ENCODE measurements around the gene PSMA3. TPM values are rescaled to one million over a fixed set of nuclear protein-coding genes. Genes with fewer than 3 reads are reported as not detected.

The PSMA3 gene
- total RNA-seq, 3 donors from 2014 or later = 485 to 528 (median 512) TPM

- Mint-ChIP-seq H3K4me3 (no peak overlapping the region), H3K9me3 (no peaks in the 10 kb centered on the region), H3K4me1 (ENCODE audit: low read depth) (peaks cover 65% of the 10 kb centered on the region), H3K36me3 (ENCODE audit: insufficient read depth) (peaks cover 60% of the 10 kb centered on the region), H3K27me3 (ENCODE audit: low read depth) (no peaks in the 10 kb centered on the region)
- DNase-seq (no peak), ATAC-seq (no peak)
These were observed 38.4 kb downstream of the PSMA3 start for GRCh38 chr14:58282925-58283593.

DNA sequence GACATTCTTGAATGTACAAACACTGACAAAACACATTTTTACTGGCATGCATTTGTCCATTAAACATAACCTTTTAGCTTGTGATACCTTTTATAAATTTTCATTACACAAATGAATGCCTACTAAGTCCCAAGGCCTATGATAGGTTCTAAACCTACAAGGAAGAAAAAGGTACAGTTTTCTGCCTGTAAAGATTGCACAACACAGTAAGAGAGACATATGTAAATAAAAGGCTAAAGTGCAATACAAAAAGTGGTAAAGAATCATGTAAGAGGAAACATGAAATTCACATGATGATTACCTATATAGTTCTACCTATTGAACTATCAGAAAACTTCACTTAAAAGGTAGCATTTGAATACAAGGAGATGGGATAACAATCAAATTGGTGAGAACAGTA lies 39.1 kb downstream of the PSMA3 start:
- no peak for DNase-seq
- Mint-ChIP-seq H3K27me3 (ENCODE audit: low read depth) (no peaks in the 10 kb centered on the region), H3K9me3 (no peaks in the 10 kb centered on the region), H3K4me1 (ENCODE audit: low read depth) (peaks cover 71% of the 10 kb centered on the region), H3K36me3 (ENCODE audit: insufficient read depth) (peaks cover 64% of the 10 kb centered on the region), H3K4me3 (no peak overlapping the region)
- ATAC-seq = no peak

GRCh38 chr14:58285132-58285531 lies 40.5 kb downstream of the PSMA3 start:
- Mint-ChIP-seq H3K9me3 (no peaks in the 10 kb centered on the region), H3K4me1 (ENCODE audit: low read depth) (peaks cover 76% of the 10 kb centered on the region), H3K4me3 (no peak overlapping the region), H3K27me3 (ENCODE audit: low read depth) (no peaks in the 10 kb centered on the region), H3K36me3 (ENCODE audit: insufficient read depth) (peaks cover 66% of the 10 kb centered on the region)
- DNase-seq = no peak
- ATAC-seq = no peak

- Mint-ChIP-seq H3K27me3 (ENCODE audit: low read depth) (no peaks in the 10 kb centered on the region), H3K36me3 (ENCODE audit: insufficient read depth) (peaks cover 60% of the 10 kb centered on the region), H3K4me1 (ENCODE audit: low read depth) (peaks cover 69% of the 10 kb centered on the region), H3K9me3 (no peaks in the 10 kb centered on the region), H3K4me3 (no peak overlapping the region)
- DNase-seq (no peak), ATAC-seq (no peak)
These were observed 43.0 kb downstream of the PSMA3 start for GRCh38 chr14:58287607-58288042.

GRCh38 chr14:58288106-58288792 lies 43.6 kb downstream of the PSMA3 start:
- Mint-ChIP-seq H3K4me3 (no peak overlapping the region), H3K9me3 (no peaks in the 10 kb centered on the region), H3K27me3 (ENCODE audit: low read depth) (no peaks in the 10 kb centered on the region), H3K4me1 (ENCODE audit: low read depth) (peaks cover 68% of the 10 kb centered on the region), H3K36me3 (ENCODE audit: insufficient read depth) (peaks cover 58% of the 10 kb centered on the region)
- DNase-seq = no peak
- no peak for ATAC-seq

DNA sequence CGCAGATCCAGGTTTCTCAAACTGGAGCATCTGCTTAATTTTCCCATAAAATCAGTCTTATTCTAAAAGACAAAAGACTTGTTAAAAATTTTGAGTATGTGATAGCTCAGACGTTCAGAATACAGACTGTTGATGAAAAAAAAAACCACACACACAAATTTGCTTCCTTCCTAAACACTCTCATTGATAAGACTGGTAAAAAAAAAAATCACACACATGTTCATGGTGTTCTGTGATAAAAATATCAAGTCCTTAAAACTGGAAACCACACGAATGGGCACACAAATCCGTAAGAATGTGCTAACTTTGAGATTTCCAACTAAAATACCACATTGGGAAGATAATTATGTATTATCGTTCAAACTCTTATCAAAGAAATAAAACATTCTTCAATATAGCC lies 47.0 kb downstream of the PSMA3 start:
- no peak for ATAC-seq
- Mint-ChIP-seq H3K4me1 (ENCODE audit: low read depth) (peaks cover 68% of the 10 kb centered on the region), H3K27me3 (ENCODE audit: low read depth) (no peaks in the 10 kb centered on the region), H3K36me3 (ENCODE audit: insufficient read depth) (peaks cover 53% of the 10 kb centered on the region), H3K4me3 (no peak overlapping the region), H3K9me3 (no peaks in the 10 kb centered on the region)
- DNase-seq = no peak

DNA sequence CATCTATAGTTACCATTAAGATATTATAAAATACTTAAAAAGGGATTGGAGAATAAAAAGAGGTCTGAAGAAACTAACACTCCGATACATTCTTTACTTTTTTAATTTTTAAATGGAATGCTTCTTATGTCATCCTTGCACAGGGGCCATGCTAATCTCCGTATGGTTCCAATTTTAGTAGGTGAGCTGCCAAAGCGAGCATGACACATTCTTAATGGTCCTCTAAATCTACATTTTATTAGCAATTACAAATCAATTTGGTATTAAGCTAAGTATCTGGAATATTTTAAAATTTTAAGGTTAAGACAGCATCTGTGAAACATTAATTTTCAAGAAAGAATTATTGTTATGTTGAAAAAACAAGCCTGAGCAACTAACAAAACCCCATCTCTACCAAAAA lies 47.5 kb downstream of the PSMA3 start:
- no peak for DNase-seq
- Mint-ChIP-seq H3K27me3 (ENCODE audit: low read depth) (no peaks in the 10 kb centered on the region), H3K36me3 (ENCODE audit: insufficient read depth) (peaks cover 52% of the 10 kb centered on the region), H3K9me3 (no peaks in the 10 kb centered on the region), H3K4me1 (ENCODE audit: low read depth) (peaks cover 68% of the 10 kb centered on the region), H3K4me3 (no peak overlapping the region)
- no peak for ATAC-seq

DNA sequence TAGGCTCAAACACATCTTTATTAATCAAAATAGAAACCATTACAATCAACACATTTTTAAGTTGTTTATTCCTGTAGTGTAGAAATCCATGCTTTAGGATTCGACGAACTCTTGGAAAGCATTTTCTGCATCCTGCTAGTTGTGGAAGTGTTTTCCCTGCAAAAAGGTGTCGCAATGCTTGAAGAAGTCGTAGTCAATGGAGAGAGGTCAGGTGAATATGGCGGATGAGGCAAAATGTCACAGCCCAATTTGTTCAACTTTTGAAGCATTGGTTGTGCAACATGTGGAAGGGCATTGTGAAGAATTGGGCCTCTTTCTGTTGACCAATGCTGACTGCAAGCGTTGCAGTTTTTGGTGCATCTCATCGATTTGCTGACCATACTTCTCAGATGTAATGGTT lies 49.6 kb downstream of the PSMA3 start:
- peaks cover 49% of the 10 kb centered on the region for H3K4me1 Mint-ChIP-seq (ENCODE audit: low read depth)

DNA sequence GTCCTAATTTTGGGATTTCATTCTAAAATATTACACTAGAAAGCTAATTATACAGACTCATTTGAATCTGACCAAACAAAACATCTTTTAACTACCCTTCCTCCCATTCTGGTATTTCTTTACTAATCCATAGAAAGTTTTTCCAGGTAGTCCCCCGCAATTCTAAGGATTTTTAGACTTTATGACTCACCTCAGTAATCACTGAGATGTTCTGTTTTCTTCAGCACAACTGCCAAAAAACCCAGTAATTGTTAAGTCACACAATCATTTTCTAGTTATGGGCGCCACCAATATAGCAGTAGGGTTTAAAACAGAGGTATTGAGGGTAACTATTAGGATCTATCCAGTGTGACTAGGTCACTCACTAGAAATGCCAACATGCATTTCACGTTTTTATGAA lies 52.1 kb downstream of the PSMA3 start:
- no peak for DNase-seq
- peaks cover 43% of the 10 kb centered on the region for H3K4me1 Mint-ChIP-seq (ENCODE audit: low read depth)

More for the DNA sequence above, 49.6 kb downstream of the PSMA3 start:
- DNase-seq = no peak
- Mint-ChIP-seq H3K9me3 (no peaks in the 10 kb centered on the region), H3K36me3 (ENCODE audit: insufficient read depth) (peaks cover 36% of the 10 kb centered on the region), H3K27me3 (ENCODE audit: low read depth) (no peaks in the 10 kb centered on the region), H3K4me3 (peak overlapping the region; percentile 35)
- ATAC-seq = no peak

GRCh38 chr14:58297412-58297761 lies 52.7 kb downstream of the PSMA3 start:
- ATAC-seq (no peak), DNase-seq (no peak)
- Mint-ChIP-seq H3K4me1 (ENCODE audit: low read depth) (peaks cover 42% of the 10 kb centered on the region), H3K9me3 (no peaks in the 10 kb centered on the region), H3K27me3 (ENCODE audit: low read depth) (no peaks in the 10 kb centered on the region), H3K36me3 (ENCODE audit: insufficient read depth) (peaks cover 27% of the 10 kb centered on the region), H3K4me3 (no peak overlapping the region)

More for the DNA sequence above, 52.1 kb downstream of the PSMA3 start:
- no peaks in the 10 kb centered on the region for H3K27me3 Mint-ChIP-seq (ENCODE audit: low read depth)
- H3K9me3 Mint-ChIP-seq = no peaks in the 10 kb centered on the region
- no peak for ATAC-seq
- peaks cover 26% of the 10 kb centered on the region for H3K36me3 Mint-ChIP-seq (ENCODE audit: insufficient read depth)
- H3K4me3 Mint-ChIP-seq = no peak overlapping the region

DNA sequence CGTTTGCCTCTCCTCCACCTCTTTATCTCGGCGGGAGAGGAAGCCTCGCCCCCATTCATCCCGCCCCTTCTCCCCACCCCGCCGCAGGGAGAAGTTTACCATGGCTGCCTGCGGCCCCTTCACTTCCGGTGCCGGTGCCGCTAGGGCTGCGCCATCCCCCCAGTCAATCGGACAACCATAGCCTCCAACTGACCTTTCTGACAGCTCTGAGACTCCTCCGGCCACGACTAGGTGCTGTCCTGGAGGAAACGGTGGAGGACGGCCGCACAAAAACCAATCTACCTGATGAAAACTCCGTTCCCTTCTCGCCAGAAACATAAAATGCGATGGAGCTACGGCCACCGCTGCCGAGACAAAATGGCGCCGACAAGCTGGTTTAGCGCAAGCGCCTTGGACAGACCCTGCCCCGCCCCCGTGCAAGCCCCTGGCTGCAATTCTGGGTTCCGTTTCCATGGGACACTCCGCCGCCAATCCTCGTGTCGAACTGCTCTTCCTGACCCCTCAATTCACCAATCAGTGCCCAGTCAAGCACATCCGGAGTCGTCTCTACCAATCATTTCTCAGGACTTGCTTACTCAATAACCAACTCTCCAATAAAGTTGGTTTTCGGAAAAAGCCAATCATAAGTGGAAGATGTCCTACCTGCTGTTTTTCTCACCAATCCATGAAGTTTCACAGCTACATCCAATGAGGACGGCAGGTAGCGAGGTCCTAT lies 53.3 kb downstream of the PSMA3 start:
- H3K4me1 Mint-ChIP-seq (ENCODE audit: low read depth) = peaks cover 37% of the 10 kb centered on the region

GRCh38 chr14:58298477-58299400 lies 54.1 kb downstream of the PSMA3 start, which contains the start of gene ARID4A:
Gene ARID4A, plus strand, starts transcription at chr14:58298555. Its CDS starts 1,300 bp downstream, at chr14:58299855.
- ATAC-seq (peak; percentile 11 to 20), DNase-seq (peak; percentile 14)
- no peaks in the 10 kb centered on the region for H3K27me3 Mint-ChIP-seq (ENCODE audit: low read depth)
- H3K4me3 Mint-ChIP-seq = peak within 1 kb of the TSS; percentile 97
- no peaks in the 10 kb centered on the region for H3K9me3 Mint-ChIP-seq
- peaks cover 26% of the 10 kb centered on the region for H3K36me3 Mint-ChIP-seq (ENCODE audit: insufficient read depth)
- peaks cover 39% of the 10 kb centered on the region for H3K4me1 Mint-ChIP-seq (ENCODE audit: low read depth)

More for the DNA sequence above, 53.3 kb downstream of the PSMA3 start:
- no peaks in the 10 kb centered on the region for H3K9me3 Mint-ChIP-seq
- H3K4me3 Mint-ChIP-seq = no peak overlapping the region
- ATAC-seq (peak; percentile 86 to 87), DNase-seq (peak; percentile 97)
- no peaks in the 10 kb centered on the region for H3K27me3 Mint-ChIP-seq (ENCODE audit: low read depth)
- H3K36me3 Mint-ChIP-seq (ENCODE audit: insufficient read depth) = peaks cover 22% of the 10 kb centered on the region

DNA sequence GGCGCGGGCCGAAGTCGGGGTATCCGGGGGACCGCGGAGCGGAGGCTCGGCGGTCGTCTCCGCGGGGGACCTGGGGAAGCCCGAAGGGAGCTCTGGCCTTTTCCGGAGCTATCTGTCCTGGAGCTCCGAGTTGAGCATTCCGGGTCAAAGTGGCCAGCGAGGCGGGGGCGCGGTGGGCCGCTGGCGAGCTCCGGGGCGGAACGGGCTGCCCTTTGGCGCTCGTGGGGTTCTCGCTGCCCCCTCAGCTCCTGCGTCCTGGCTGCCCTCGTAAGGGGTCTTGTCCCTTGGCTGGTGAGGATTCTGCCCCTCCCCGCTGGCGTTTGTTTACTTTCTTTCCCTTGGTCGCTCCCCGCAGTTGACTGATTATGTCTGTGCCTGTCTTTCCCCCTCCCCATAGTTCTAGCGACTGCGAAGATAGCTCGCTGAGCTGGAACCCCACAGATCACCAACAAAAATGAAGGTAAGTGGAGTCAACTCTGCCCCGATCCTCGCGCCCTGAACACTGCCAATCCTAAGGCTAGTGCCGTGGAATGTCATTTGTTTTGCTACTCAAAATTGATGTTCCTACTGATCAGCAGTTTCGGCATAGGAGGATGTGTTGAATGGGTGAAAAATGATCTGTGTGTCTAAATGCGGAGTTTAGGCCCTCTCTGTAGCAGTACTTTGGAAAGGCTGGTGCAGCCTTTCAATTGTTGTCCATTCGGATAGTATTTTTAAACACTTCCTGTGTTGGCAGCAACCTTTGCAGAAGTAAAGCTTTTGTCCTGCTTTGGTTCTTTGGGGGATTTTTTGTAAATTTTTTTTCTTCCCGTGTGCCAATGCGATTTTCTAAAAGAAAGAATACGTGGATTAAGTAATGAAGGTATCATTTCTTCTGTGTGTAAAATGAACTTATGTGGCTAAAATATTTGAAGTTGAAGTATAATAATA lies 55.0 kb downstream of the PSMA3 start:
- DNase-seq (no peak), ATAC-seq (no peak)
- Mint-ChIP-seq H3K9me3 (no peaks in the 10 kb centered on the region), H3K27me3 (ENCODE audit: low read depth) (no peaks in the 10 kb centered on the region), H3K36me3 (ENCODE audit: insufficient read depth) (peaks cover 20% of the 10 kb centered on the region), H3K4me1 (ENCODE audit: low read depth) (peaks cover 36% of the 10 kb centered on the region), H3K4me3 (peak overlapping the region; percentile 97)

Data from activated T-cell treated with anti-CD3 and anti-CD28 coated beads, Interleukin-2, amount 50 U/mL, for 4 hours (primary cell).